GM18868 (cell line): ENCODE measurements around the gene NMUR1.
"Not testable (repeated sequence)": the region's sequence is repeated elsewhere in the genome, so short reads cannot be mapped to it uniquely, and the experiment has no call there.

ENCODE experiments used
- ATAC-seq: cut with Tn5 transposase; IDR thresholded peaks from one replicate; pipeline ENCODE4 v1.9.1; 2021; ENCODE audit warnings: mild to moderate bottlenecking, moderate library complexity; ENCODE audit not compliant: unreplicated experiment

NMUR1 gene, protein sequence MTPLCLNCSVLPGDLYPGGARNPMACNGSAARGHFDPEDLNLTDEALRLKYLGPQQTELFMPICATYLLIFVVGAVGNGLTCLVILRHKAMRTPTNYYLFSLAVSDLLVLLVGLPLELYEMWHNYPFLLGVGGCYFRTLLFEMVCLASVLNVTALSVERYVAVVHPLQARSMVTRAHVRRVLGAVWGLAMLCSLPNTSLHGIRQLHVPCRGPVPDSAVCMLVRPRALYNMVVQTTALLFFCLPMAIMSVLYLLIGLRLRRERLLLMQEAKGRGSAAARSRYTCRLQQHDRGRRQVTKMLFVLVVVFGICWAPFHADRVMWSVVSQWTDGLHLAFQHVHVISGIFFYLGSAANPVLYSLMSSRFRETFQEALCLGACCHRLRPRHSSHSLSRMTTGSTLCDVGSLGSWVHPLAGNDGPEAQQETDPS

DNA sequence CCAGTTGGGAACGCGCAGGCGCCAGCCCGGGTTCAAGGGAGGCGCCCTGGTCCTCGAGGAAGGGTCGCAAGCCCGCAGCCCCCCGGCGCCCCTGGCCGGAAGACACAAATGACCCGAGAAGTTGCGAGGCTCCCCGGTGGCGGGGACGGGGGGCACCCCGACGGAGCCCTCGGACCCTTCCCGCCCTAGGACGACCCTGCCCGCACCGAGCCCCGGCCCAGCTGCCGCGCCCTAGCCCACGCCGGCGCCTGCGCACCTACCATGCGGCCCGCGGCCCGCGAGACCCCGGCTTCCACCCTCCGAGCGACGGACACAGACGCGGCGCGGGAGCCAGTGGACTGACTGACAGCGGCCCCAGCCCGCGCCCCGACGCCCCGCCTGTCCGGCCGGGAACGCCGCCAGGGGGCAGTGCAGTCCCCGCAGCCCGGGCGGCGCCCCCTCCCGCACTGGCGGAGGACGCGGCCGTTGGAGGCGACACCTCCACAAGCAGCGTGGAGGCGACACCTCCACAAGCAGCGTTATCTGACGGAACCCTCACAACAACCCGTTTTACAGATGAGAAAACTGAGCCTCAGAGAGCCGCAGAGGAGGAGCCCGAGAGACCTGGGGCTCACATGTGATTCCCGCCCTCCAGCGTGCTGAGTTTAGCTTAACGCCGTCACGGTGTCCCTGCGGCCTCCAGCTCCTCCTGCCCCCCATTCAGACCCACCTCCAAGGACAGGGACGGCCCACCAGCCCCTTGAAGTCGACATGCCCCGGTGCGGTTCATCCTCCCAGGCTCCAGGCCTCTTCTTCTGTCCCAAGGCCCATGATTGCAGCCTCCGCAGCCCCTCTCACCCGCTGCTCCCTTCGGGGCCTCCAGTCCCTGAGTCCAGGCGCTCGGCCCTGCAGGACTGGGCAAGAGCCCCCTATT, at the start of gene NMUR1:
Gene NMUR1 (minus strand): TSS at position 347 of the 913 bp plus-strand sequence. CDS start 84 bp downstream, at position 263.
- ATAC-seq, result no peak

DNA sequence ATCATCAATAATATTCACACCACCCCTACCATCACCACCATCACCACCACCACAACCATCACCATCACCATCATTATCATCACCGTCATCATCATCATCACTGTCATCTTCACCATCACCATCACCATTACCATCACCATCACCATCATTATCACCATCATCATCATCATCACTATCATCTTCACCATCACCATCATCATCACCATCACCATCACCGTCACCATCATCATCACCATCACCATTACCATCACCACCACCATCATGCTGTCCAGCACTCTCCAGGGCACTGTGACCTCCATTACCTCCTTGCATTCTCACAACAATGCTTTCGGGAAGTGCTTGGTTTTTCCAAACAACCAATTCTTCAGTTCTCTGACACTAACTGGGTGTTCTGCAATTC, 49.3 kb upstream of the NMUR1 start:
- no peak for ATAC-seq

DNA sequence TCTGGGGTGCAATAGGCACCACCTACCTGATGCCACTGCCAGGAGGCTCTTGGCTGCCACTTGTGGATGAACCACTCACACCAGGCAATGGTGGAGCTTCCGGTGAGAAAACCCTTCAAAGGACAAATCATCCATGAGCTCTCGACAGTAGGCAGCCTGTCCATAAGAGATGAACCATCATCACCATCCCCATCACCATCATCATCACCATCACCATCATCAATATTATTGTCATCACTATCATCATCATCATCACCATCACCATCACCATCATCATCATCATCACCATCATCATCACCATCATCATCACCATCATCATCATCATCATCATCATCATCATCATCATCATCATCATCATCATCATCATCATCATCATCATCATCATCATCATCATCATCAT, 48.4 kb upstream of the NMUR1 start:
- ATAC-seq, result not testable (repeated sequence)

DNA sequence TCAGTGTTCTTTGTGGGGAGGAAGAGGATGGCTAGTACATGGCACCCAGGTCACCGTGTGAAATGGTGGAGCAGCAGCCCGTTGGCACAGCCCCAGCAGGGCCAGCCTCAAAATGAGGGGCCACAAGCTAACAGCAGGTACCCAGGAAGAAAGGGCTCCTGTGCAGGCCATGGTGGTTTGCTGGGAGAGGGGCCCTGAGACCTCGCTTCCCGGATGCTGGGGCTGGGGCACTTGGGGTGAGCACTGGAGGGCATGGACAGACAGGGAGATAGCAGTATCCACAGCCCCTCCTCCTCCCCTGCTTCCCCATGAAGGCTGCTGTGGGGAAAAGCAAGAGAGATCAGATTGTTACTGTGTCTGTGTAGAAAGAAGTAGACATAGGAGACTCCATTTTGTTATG, 46.2 kb upstream of the NMUR1 start:
- no peak for ATAC-seq

DNA sequence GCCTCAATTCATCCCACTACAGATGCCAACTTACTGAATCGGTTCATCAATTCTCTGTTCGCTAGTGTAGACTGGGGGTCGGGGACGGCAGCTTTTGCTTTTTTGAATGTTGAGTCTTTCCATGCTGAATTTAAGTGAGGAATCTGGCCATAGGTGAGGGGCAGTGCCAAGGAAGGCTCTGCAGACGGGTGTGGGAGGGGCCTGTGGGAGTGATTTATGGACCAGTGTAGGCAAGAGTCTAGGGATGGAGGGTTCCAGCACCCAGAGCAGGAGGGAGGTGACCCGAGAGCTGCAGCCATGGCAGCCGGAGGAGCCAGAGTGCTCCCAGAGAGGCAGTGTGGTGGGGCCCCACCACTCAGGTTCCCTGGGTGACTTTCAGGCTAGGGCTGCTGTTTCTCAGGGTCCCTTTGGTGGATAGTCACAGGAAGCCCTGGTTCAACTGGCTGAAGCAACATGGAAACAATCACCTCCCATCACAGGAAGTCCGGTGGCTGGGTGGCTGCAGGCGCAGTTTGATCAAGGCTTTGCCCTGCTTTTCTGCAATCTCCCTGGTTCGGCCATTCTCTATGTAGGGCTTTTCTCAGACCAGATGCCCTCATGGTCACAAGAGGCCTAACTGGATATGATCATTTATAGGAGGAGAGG, 45.5 kb upstream of the NMUR1 start:
- ATAC-seq, result no peak

DNA sequence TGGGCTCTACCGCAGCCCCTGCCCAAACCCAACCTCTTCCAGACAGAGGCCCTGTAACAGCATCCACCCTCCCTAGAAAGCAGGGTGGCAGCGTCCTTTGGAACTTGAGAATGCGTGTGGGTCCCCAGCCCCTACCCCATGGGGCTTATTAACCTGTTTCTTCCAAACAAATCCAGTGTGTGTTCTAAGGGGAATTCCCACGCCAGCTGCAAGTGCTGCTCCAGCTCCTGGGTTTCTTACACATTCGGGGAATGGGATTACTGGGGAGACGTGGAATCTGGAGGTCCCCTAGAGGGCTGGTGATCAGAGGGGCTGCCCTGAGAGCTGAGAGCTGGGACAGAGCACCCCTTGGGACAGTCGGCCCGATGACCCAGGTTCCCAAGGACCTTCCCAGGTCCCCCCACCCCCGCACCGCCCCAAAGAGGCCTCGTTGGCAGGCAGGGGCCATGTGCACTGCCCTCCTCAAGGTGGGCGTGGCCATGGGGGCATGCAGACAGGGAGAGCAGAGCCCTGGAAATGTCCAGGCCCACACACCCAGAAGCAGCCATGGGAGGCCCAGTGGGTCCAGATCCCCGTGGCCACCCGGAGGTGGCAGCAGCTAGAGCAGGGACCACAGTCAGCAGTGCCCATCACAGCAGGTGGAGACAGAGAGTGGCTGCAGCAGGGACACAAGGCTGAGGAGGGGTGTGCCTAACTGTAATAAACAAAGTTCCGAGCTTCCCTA, 43.6 kb upstream of the NMUR1 start:
- ATAC-seq, result no peak

DNA sequence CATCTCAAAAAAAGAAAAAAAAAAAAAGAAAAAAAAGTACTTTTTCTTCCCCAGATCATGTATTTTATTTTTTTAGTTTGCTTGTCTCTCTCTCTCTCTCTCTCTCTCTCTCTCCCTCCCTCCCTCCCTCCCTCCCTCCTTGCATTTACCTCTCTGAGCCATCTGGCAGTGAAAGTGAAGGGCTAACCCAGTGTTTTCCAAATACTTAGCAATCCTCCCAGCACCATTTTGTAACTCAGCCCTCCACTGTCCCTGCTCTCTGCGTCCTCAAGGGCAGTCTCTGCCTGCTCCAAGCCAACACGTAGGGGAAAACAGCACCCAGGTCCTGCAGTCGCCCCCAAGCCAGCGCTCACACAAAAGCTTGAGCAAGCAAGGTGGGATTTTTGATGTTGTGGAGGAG, 42.9 kb upstream of the NMUR1 start:
- ATAC-seq, result no peak

DNA sequence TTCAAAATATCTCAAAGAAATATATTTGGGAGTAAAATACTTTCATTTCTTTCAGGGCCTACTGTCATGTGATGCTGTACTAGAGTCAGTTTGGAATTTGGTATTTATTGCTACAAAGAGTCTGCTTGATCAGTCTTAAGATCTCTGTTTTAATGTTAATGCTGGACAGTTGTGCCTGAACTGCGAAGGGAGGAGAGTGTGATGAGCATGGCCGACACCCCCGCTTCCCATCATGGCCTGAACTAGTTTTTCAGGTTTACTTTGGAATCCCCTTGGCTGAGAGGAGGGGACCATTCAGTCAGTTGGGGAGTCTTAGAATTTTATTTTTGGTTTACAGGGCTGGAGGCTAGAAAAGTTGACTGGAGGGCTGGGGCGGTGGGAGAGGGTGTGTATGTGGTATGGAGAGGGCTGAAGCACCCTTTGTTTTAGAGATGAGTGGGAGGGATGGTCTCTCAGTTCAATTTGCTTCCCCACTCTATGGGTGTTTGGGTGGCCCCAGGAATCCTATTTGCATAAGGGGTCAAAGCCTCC, 41.5 kb upstream of the NMUR1 start:
- no peak for ATAC-seq

DNA sequence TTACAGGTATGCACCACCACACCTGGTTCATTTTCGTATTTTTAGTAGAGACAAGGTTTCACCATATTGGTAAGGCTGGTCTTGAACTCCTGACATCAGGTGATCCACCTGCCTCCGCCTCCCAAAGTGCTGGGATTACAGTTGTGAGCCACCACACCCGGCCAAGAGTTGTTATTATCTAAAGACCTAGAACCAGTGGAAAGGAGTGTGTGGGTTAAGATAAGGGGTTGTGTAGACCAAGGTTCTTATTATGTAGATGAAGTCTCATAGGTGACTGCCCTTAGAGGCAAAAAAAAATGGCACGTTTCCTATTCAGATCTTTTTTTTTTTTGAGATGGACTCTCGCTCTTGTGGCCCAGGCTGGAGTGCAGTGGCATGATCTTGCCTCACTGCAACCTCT, 40.7 kb upstream of the NMUR1 start:
- not testable (repeated sequence) for ATAC-seq

DNA sequence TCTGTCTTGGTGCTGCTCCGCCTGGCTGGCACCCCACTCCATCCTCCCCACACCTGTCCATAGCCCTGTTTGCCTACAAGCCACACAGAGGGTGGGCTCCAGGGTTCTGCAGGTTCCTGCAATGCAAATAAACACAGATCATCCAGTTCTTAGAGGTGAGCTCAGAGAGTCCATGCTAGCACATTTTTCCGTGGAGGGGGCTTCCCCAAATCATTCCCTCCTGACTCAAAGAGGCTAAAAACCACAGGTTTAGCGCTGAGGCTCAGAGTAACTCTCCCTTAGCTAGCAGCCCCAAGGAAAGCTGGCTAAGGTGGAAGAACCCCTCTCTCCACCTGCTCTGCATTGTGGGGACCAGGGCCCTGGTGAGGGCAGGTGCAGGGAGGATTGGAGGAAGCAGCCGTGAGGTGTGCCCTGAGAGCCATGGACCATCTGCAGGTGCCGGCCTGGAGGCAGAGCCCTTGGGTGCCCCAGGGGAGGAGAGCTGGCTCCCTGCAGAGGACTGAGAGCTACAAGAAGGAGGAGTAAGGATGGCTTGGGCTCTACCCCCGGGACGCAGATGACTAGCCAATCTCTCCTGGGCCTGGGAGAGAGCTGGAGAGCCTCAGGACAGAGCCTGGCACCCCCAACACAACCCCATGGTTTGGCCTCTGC, 38.7 kb upstream of the NMUR1 start:
- ATAC-seq, result no peak

DNA sequence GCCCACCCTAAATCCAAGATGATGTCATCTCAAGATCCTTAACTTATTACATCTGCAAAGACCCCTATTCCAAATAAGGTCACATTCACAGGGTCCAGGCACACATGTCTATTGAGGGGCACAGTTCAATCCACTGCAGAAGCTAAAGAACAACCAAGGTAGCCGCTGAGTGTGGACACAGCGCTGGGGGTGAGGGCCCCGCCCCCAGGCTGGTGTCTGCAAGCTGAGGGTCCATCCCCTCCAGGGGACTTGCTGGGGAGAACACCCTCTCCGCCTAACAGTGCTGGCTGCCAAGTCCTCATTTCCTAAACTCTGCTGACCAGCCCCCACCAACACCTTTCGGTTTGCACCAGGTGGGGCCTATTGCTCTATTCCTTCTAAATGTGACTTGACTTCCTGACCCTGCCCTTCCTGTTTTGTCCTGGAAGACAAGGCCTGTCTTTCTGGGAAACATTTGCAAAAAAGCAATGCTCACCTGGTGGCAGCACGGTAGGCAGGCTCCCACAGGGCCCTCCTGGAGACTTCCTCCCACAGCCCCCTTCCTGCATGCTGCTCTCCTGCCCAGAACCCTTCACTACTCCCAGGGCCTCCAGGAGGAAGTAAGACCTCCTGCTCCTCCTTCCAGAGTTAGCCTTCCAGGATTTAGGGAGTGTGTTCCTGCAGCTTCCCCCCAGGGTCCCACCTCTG, 38.0 kb upstream of the NMUR1 start:
- no peak for ATAC-seq

DNA sequence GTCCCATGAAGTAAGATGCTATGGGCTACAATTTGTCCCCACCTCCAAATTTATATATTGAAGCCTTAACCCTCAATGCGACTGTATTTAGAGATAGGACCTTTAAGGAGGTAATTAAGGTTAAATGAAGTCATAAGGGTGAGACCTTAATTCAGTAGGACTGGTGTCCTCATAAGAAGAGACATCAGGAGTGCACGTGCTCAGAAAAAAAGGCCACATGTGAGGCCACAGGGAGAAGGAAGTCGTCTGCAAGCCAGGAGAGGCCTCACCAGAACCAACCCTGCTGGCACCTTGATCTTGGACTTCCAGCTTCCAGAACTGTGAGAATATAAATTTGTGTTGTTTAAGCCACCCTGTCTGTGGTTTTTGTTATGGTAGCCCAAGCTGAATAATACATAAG, 36.9 kb upstream of the NMUR1 start:
- ATAC-seq, result no peak

DNA sequence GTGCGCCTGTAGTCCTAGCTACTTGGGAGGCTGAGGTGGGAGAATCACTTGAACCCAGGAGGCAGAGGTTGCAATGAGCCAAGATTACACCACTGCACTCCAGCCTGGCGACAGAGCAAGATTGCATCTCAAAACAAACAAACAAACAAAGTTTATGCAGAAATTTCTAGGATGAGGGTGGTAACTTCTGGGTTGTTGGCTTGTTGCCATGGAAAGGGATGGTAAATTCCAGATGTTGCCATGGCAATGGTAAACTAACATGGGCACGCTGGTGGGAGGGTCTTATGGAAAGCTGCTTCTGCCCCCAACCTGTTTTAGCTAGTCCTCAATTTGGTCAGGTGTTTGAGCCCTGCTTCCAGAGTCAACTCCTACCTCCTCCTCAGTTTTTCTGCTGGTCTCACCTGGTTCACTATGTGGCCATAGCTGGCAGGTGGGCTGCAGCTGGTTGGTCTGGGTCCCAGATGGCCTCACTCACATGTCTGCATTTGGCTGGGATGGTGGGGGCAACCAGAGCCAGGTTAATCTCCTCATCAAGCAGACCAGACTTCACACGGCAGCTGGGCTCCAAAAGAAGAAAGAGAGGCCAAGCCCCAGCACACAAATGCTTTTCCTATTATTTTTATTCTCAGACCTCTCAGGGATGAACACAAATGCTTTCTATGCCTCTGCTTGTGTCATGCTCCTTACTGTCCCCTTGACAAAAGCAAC, 35.8 kb upstream of the NMUR1 start:
- ATAC-seq, result no peak

DNA sequence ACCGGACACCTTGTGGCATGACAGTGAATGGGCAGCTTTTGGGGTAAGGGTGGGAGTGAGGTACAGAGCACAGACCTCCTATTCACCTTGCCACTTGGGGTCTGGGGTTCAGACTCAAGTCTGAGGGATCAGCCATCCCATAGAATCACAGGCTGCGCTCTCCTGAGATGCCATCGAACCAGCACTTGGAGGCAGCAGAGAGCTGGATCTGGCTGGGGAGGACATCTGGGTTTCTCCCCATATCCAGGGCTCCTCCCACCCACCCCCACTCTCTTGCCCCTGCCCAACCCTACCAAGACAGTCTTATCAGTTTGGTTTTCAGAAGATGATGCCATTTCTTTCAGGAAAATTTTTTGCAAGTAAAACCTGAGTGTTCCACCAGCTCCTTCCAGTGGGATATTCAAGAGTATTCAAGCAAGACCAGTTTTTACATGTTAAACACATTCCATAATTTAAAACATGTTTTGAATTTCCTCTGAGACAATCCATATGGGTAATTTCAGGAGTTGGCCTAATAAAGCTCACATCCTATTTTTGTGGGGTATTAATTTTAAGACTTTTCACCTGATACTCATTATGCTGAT, 33.2 kb upstream of the NMUR1 start:
- ATAC-seq, result no peak

DNA sequence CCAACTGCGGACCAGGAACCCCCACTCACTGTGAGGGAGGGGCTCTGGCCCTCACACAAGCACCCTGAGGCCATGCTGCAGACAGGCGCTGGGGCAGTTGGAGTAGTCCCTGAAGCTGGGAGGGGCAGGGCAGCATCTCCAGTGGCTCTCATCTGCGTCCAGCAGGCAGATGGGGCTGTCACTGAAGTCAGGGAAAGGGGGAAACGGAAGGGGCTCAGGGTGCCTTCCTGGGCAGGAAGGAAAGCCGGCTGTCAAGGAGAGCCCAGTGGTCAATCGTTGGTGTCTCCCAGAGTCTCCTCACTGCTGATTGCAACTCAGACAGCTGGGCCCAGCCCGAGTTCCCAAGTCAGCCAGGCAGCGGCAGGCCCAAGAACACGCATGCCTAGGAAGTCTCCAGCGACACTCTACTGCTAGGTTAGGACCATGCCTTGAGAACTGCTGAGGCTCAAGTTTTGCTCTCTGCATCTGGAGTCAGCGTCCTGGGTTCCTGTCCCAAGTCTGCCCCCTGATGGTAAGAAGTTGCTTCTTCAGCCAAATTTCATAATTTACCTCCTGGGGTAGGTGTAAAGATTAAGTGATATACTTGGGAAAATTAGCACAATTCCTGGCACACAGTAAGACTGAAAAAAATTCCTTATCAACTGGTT, 27.4 kb upstream of the NMUR1 start:
- ATAC-seq, result peak; percentile 81

DNA sequence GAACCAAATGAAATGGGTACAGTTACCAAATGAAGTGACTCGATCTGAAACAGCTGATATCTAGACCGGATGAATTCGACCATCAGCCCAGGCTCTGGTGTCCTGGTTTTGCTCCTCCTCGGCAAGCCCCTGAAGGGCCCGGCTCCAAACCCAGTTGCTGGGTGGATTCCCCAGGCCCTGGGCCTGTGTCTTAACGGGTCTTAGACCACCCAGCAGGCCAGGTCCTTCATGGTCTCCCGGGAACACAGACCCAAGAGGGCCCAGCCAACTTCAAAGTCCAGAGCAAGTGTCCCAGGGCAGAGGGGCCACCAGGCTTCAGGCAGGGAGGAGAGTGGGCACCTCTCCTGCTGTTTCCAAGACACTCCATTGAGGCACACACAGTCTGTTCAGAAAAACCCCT, 26.7 kb upstream of the NMUR1 start:
- no peak for ATAC-seq

DNA sequence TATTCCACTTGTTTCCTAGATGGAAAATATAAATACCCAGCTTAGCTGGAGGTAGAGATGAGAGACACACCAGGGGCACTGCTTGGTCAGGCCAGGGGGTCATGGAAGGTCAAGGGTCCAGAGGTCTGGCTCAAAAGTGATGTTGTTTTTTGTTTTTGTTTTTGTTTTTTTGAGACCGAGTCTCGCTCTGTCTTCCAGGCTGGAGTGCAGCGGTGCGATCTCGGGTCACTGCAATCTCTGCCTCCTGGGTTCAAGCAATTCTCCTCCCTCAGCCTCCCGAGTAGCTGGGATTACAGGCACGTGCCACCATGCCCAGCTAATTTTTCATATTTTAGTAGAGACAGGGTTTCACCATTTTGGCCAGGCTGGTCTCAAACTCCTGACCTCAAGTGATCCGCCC, 26.3 kb upstream of the NMUR1 start:
- not testable (repeated sequence) for ATAC-seq
